Breast epithelium (tissue), 3 donors: ENCODE measurements around the gene PDIA5.

Experiments used
- POLR2A ChIP-seq: fragments of 450-650 bp; IDR thresholded peaks from one replicate; pipeline ENCODE4 v1.6.1; 2016; ENCODE audit warnings: antibody characterized with exemption, mild to moderate bottlenecking, moderate library complexity
- TF ChIP-seq, protein P1 (sequence below), 3 donors: fragments of 450-650 bp; IDR thresholded peaks; one replicate each; pipeline ENCODE4 v1.5.1; 2016 to 2017; ENCODE audit warnings: antibody characterized with exemption in 3 of 3, mild to moderate bottlenecking in 3 of 3, moderate library complexity in 3 of 3

DNA sequence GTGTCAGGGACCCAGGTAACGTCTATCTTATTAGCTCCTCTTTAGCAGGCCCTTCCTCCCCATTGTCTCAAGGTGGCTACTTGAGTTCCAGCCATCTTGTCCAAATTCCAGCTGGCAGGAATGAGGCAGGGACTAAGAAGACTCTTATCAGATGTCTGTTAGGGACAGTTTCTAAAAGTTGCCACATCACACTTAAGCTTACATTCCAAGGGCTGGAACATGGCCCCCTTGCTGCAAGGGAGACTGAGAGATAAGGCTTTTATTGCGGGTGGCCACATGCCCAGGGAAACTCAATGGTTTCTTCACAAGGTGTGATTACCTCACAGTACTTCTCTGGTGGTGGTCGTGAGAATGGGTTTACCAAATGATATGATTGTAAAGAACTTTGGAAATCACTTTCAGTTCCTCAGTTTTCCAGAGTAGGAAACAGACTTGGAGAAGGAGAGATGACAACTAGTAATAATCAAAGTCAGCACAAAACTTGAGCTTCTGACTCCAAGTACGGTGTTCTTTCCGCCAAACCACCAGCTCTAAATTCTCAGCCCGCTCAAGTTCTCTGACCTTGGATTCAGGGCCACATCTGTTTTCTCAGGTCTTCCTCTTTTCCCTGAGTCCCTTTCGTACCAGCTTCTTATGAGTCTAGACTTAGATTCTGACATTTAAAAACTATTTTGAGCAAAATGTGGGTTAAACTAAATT is 14.2 kb downstream of the PDIA5 start:
- TF ChIP-seq, protein P1, sequence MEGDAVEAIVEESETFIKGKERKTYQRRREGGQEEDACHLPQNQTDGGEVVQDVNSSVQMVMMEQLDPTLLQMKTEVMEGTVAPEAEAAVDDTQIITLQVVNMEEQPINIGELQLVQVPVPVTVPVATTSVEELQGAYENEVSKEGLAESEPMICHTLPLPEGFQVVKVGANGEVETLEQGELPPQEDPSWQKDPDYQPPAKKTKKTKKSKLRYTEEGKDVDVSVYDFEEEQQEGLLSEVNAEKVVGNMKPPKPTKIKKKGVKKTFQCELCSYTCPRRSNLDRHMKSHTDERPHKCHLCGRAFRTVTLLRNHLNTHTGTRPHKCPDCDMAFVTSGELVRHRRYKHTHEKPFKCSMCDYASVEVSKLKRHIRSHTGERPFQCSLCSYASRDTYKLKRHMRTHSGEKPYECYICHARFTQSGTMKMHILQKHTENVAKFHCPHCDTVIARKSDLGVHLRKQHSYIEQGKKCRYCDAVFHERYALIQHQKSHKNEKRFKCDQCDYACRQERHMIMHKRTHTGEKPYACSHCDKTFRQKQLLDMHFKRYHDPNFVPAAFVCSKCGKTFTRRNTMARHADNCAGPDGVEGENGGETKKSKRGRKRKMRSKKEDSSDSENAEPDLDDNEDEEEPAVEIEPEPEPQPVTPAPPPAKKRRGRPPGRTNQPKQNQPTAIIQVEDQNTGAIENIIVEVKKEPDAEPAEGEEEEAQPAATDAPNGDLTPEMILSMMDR (IDR thresholded peaks at IDR 0.05), result no peak
- no peak for TF ChIP-seq POLR2A
